Activated naive CD8-positive, alpha-beta T cell treated with anti-CD3 and anti-CD28 coated beads, Interleukin-2, amount 50 U/mL, for 24 hours (primary cell): Measurements from ENCODE around the gene RBM14.
A peak's percentile ranks its signal among the peaks of the same experiment; 100 is the strongest.

Experiments
- ATAC-seq: fragments of 150-1000 bp; cut with Tn5 transposase; one replicate; pipeline ENCODE4 v1.10.0; 2021
- DNase-seq: peaks from one replicate; pipeline ENCODE4 v3.0.0; 2021
- H3K27ac Mint-ChIP-seq: one replicate; pipeline ENCODE4 v1.8.0; 2021; ENCODE audit warnings: mild to moderate bottlenecking, mixed read lengths
- H3K27me3 Mint-ChIP-seq: one replicate; pipeline ENCODE4 v1.8.0; 2021; ENCODE audit warnings: mixed read lengths
- H3K36me3 Mint-ChIP-seq: one replicate; pipeline ENCODE4 v1.8.0; 2021; ENCODE audit warnings: low read depth, mixed read lengths
- H3K4me1 Mint-ChIP-seq: one replicate; pipeline ENCODE4 v1.8.0; 2021; ENCODE audit warnings: mixed read lengths
- H3K4me3 Mint-ChIP-seq: one replicate; pipeline ENCODE4 v1.8.0; 2021; ENCODE audit warnings: mild to moderate bottlenecking, moderate library complexity, mixed read lengths
- H3K9me3 Mint-ChIP-seq: one replicate; pipeline ENCODE4 v1.8.0; 2021; ENCODE audit warnings: mixed read lengths

The RBM14 gene

DNA sequence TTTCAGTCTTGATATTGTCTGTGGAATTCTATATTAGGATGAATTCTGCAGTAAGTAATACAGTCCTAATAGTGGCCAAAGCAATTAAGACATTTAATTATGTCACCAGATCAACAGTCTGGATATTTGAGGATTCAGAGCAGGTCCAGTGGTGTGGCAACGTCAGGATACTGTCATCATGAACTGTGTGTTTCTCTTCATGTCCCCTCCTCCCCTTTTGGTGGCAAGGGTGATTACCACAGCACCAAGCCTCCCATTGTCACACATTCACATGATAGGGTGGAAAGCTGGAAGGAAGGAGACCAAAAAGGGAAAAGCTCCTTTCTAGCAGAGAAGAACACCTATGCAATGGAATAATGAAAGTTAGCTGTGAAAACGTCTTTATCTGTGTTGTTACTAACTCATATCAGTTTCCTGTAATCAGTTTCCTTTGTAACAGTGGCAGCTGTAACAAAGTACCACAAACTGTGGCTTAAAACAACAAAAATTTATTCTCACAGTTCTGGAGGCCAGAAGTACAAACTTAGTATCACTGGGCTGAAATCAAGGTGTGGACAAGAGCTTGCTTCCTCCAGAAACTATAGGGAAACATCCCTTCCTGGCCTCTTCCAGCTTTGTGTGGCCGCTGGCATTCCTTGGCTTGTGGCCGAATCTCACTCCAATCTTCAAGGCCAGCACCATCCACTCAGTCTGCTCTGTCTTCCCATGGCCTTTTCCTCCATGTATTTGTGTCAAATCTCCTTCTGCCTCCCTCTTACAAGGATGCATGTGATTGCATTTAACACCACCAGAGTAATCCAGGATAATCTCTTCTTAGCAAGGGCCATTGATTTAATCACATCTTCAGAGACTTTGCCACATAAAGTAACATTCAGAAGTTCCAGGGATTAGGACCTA, 6.5 kb upstream of the RBM14 start:
- Mint-ChIP-seq H3K4me1 (peaks cover 18% of the 10 kb centered on the region), H3K36me3 (peaks cover 2% of the 10 kb centered on the region), H3K27me3 (no peaks in the 10 kb centered on the region), H3K4me3 (no peak overlapping the region), H3K27ac (no peak overlapping the region), H3K9me3 (no peaks in the 10 kb centered on the region)
- DNase-seq: no peak
- ATAC-seq: no peak

DNA sequence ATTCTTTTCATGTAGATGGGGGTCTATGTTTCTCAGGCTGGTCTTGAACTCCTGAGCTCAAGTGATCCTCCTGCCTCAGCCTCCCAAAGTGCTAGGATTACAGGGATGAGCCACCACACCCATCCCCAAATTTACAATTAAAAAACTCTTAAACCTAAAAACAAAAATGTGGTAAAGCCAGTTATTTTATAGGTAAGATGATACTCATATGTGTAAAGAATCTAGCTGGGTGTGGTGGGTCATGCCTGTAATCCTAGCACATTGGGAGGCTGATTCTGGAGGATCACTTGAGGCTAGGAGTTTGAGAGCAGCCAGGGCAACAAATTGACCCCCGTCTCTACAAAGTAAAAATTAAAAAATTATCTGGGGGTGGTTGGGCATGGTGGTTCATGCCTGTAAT, 4.0 kb upstream of the RBM14 start:
- Mint-ChIP-seq H3K36me3 (peaks cover 17% of the 10 kb centered on the region), H3K27me3 (no peaks in the 10 kb centered on the region), H3K27ac (no peak overlapping the region), H3K4me1 (peaks cover 31% of the 10 kb centered on the region), H3K9me3 (no peaks in the 10 kb centered on the region), H3K4me3 (no peak overlapping the region)
- ATAC-seq (no peak), DNase-seq (no peak)

DNA sequence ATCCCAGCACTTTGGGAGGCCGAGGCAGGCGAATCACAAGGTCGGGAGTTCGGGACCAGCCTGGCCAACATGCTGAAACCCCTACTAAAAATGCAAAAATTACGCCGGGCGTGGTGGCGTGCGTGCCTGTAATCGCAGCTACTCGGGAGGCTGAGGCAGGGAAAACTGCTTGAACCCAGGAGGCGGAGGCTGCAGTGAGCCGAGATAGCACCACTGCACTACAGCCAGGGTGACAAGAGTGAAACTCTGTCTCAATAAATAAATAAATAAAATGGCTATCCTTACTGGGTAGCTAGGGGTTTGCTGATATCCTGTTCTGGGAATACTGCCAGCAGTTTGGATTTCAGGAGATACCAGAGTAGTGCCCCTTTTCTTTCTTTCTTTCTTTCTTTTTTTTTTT, 2.4 kb upstream of the RBM14 start:
- no peaks in the 10 kb centered on the region for H3K9me3 Mint-ChIP-seq
- ATAC-seq: no peak
- no peak for DNase-seq
- H3K36me3 Mint-ChIP-seq: peaks cover 33% of the 10 kb centered on the region
- H3K4me1 Mint-ChIP-seq: peaks cover 40% of the 10 kb centered on the region
- no peak overlapping the region for H3K4me3 Mint-ChIP-seq
- H3K27ac Mint-ChIP-seq: no peak overlapping the region
- no peaks in the 10 kb centered on the region for H3K27me3 Mint-ChIP-seq

DNA sequence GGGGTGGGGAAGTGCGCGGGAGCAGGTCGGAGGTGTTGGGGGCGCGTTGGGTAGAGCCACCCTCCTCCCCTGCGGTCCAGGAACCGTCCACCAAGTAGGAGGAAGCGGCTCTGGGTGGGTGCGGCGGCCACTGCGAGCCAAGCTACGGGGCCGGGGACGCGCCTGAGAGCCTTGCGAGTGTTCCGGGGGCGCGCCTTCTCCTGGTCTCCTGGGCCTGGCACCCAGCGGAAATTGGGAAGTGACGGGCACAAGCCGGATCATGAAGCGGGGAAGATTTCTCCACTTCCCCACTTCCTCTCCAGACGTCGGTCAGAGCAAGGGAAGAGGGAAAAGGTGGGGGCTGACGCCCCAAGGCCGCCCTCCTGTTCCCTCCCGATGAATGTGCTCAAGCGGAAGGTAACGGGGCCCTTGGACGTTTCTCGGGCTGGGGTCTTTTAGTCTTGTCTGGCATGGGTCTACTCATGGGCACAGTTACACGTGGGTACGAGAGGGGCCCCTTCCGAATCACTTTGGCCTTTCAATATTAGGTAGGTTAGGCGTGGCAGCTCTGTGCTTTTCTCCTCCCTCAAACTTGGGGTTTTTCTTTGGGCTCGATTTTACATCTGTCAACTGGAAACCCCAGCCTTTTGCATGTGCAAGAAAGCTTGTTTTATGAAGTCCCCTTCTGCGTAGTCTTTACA, 865 bp downstream of the RBM14 start:
- Mint-ChIP-seq H3K27me3 (no peaks in the 10 kb centered on the region), H3K4me3 (peak overlapping the region; percentile 89), H3K36me3 (peaks cover 56% of the 10 kb centered on the region), H3K27ac (peak overlapping the region; percentile 98), H3K4me1 (peaks cover 52% of the 10 kb centered on the region), H3K9me3 (no peaks in the 10 kb centered on the region)
- DNase-seq (no peak), ATAC-seq (no peak)

DNA sequence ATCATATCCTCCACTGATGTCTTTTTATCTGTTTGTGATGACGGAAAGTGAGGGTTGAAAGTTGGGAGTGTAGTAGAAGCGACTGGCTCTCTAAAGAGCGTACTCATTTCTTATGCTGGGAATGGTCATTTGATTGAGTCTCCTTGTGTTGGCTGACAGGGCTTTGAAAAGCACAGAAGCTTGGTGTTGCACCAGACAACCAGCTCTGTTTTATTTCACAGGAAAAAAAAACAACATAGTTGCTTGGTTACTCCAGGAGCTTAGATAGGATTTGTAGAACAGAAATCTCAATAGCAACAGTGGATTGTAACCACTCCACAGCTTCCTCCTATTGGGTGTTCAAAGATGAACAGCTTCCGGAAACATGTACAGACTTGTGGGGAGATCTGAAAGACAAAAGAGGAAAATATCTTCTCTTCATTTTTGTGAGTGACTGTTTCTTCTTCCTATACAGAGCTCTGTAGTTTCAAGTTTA, 2.7 kb downstream of the RBM14 start:
- Mint-ChIP-seq H3K27me3 (no peaks in the 10 kb centered on the region), H3K9me3 (no peaks in the 10 kb centered on the region), H3K27ac (peak overlapping the region; percentile 98), H3K36me3 (peaks cover 74% of the 10 kb centered on the region), H3K4me1 (peaks cover 70% of the 10 kb centered on the region), H3K4me3 (peak overlapping the region; percentile 89)
- ATAC-seq (peak; percentile 8), DNase-seq (no peak)

DNA sequence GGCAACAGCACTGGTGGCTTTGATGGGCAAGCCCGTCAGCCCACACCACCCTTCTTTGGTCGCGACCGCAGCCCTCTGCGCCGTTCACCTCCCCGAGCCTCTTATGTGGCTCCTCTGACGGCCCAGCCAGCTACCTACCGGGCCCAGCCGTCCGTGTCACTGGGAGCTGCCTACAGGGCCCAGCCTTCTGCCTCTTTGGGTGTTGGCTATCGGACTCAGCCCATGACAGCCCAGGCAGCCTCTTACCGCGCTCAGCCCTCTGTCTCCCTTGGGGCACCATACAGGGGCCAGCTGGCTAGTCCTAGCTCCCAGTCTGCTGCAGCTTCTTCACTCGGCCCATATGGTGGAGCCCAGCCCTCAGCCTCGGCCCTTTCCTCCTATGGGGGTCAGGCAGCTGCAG, 8.0 kb downstream of the RBM14 start:
- H3K4me1 Mint-ChIP-seq: peaks cover 61% of the 10 kb centered on the region
- no peak overlapping the region for H3K4me3 Mint-ChIP-seq
- no peak overlapping the region for H3K27ac Mint-ChIP-seq
- ATAC-seq (no peak), DNase-seq (no peak)
- H3K9me3 Mint-ChIP-seq: no peaks in the 10 kb centered on the region
- peaks cover 77% of the 10 kb centered on the region for H3K36me3 Mint-ChIP-seq
- H3K27me3 Mint-ChIP-seq: no peaks in the 10 kb centered on the region

DNA sequence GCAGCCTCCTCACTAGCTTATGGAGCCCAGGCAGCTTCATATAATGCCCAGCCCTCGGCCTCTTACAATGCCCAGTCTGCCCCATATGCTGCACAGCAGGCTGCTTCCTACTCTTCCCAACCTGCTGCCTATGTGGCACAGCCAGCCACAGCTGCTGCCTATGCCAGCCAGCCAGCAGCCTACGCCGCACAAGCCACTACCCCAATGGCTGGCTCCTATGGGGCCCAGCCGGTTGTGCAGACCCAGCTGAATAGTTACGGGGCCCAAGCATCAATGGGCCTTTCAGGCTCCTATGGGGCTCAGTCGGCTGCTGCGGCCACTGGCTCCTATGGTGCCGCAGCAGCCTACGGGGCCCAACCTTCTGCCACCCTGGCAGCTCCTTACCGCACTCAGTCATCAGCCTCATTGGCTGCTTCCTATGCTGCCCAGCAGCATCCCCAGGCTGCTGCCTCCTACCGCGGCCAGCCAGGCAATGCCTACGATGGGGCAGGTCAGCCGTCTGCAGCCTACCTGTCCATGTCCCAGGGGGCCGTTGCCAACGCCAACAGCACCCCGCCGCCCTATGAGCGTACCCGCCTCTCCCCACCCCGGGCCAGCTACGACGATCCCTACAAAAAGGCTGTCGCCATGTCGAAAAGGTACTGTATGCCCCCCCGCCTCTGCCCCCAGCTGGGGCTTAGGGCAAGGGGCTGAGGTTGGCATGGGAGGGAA, 8.8 kb downstream of the RBM14 start:
- Mint-ChIP-seq H3K9me3 (no peaks in the 10 kb centered on the region), H3K4me3 (no peak overlapping the region), H3K4me1 (peaks cover 60% of the 10 kb centered on the region), H3K27me3 (no peaks in the 10 kb centered on the region), H3K27ac (no peak overlapping the region), H3K36me3 (peaks cover 79% of the 10 kb centered on the region)
- ATAC-seq (no peak), DNase-seq (no peak)

DNA sequence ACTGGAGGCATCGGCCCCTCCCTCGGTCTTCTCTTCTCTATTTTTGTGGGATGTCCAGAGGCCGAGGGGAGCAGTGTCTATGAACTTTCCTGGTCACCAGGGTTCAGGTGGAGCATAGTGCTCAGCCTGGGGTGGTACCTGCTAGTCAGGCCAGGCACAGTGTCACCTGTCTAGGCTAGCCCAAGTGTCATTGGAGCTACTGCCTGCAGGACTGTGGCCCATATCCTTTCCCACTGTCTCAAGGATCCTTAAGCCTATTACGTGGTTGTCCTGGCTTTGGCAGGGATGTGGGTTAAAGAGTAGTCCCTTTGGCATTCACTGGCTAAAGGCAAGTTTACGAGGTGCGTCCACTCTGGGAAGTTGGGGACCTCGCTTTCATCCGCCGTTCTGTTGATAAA, 9.3 kb downstream of the RBM14 start:
- DNase-seq (no peak), ATAC-seq (no peak)
- Mint-ChIP-seq H3K36me3 (peaks cover 74% of the 10 kb centered on the region), H3K27me3 (no peaks in the 10 kb centered on the region), H3K27ac (no peak overlapping the region), H3K4me1 (peaks cover 58% of the 10 kb centered on the region), H3K4me3 (no peak overlapping the region), H3K9me3 (no peaks in the 10 kb centered on the region)

DNA sequence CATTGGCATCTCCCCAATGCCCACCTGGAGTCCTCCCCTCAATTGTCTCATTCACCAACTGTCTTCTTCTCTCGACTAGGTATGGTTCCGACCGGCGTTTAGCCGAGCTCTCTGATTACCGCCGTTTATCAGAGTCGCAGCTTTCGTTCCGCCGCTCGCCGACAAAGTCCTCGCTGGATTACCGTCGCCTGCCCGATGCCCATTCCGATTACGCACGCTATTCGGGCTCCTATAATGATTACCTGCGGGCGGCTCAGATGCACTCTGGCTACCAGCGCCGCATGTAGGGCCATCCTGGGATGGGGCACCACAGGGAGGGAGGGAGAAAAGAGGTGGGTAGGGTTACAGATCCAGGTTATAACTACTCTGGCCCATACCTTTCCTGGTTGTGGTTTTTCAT, 10.0 kb downstream of the RBM14 start:
- Mint-ChIP-seq H3K27me3 (no peaks in the 10 kb centered on the region), H3K36me3 (peaks cover 71% of the 10 kb centered on the region), H3K9me3 (no peaks in the 10 kb centered on the region), H3K4me3 (no peak overlapping the region), H3K4me1 (peaks cover 53% of the 10 kb centered on the region), H3K27ac (no peak overlapping the region)
- ATAC-seq (no peak), DNase-seq (no peak)

DNA sequence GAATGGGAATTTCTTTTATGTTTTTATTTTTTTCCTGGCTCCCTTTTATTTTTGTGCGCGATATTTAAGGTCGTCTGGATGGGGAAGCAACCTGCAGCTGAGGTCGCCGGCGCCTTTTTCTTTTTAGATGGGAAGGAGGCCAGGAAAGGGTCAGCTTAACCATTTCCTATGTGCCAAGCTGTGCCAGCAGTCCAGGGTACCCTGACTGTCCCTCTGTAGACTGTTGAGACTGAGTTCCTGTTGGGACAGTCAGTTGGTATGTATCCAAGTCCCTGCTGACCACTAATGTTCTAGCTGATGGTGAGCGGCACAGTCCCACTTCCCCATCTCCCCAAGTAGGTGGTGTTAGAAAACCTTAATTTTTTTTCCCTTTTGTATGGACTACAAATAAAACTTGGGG, 10.5 kb downstream of the RBM14 start:
- no peak overlapping the region for H3K27ac Mint-ChIP-seq
- H3K4me3 Mint-ChIP-seq: no peak overlapping the region
- no peaks in the 10 kb centered on the region for H3K9me3 Mint-ChIP-seq
- peaks cover 51% of the 10 kb centered on the region for H3K4me1 Mint-ChIP-seq
- H3K36me3 Mint-ChIP-seq: peaks cover 72% of the 10 kb centered on the region
- H3K27me3 Mint-ChIP-seq: no peaks in the 10 kb centered on the region
- no peak for ATAC-seq
- DNase-seq: no peak

DNA sequence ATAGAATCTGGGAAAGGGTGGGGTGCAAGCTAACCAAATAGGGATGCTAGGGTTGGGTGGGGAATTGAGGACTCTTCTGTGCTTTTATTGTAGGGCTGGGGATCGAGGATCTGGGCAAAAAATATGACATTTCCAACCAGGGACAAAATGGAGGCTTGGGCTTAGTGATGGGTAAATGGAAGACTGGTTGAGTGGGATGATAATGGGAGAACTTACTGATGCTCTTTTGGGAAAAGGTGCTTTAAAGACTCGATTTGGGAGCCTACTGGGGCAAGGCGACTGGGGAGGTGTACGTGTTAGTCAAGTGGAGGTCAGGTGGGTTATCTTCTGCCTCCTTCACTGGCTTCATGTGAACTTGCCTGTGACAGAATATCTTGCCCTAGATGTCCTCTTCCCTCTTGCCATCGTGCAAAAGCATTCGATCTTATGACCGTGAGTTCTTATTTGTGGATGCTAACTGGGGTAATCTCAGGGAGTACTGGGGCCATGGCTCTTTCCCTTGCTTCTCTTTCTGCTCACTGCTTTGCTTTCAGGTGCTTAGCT, 11.7 kb downstream of the RBM14 start:
- Mint-ChIP-seq H3K4me3 (no peak overlapping the region), H3K4me1 (peaks cover 42% of the 10 kb centered on the region), H3K27me3 (no peaks in the 10 kb centered on the region), H3K36me3 (peaks cover 73% of the 10 kb centered on the region), H3K27ac (peak overlapping the region; percentile 51), H3K9me3 (no peaks in the 10 kb centered on the region)
- ATAC-seq: no peak
- no peak for DNase-seq

DNA sequence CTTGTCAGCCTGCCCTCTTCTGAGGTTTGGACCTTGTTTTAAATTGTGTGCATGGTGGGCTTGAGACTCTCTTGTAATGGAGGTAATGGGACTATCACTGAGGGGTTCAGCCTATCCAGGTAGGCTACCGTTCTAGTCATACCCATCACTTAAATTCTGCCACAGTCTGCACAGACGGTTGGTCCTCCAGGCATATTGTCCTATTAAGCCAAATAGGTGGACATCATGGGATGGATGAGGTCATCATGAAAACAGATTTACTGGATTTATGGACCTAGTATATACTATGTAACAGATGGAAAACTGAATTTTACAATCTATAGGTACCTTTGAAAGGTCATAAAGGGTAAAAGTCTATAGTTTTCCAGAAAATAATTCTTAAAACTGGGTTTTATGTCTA, 12.9 kb downstream of the RBM14 start:
- Mint-ChIP-seq H3K9me3 (no peaks in the 10 kb centered on the region), H3K4me3 (no peak overlapping the region), H3K36me3 (peaks cover 68% of the 10 kb centered on the region), H3K27ac (no peak overlapping the region), H3K4me1 (peaks cover 33% of the 10 kb centered on the region), H3K27me3 (no peaks in the 10 kb centered on the region)
- ATAC-seq (no peak), DNase-seq (no peak)

DNA sequence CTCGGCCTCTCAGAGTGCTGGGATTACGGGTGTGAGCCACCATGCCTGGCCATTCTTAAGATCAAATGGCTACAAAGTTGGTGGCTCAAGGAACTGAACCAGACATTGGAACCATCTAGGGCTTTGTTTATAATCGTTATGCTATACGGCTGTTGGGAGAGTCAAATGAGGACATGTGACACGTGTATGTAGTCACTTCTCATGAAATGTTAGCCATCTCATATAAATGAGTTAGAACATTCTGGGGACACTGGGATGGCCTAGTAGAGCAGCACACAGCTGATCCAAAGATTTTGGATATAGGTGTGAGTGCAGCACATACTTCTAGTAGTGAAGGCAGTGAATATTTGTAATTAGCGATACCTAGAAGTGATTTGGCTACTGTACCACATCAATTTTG, 15.5 kb downstream of the RBM14 start:
- peaks cover 44% of the 10 kb centered on the region for H3K4me1 Mint-ChIP-seq
- H3K4me3 Mint-ChIP-seq: no peak overlapping the region

DNA sequence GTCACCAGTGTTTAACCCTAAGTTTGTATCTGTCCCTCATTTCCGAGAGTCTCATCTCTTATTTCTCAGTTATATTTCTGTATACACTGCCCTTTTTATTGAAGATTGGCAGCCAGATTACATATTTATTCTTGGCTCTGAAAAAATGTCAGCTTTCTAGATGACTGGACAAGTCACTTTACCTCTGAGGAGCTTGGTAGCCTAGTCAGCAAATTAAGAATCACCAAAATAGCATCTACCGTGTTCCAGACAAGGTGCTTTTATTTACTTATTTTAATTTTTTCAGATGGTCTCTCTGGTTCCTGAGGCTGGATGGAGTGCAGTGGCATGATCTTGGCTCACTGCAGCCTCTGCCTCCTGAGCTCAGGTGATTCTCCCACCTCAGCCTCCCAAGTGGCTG, 16.5 kb downstream of the RBM14 start:
- Mint-ChIP-seq H3K4me1 (peaks cover 48% of the 10 kb centered on the region), H3K36me3 (peaks cover 56% of the 10 kb centered on the region), H3K4me3 (no peak overlapping the region), H3K27me3 (no peaks in the 10 kb centered on the region), H3K9me3 (no peaks in the 10 kb centered on the region), H3K27ac (no peak overlapping the region)
- DNase-seq: no peak
- ATAC-seq: no peak

More for the DNA sequence above, 15.5 kb downstream of the RBM14 start:
- ATAC-seq (no peak), DNase-seq (no peak)
- Mint-ChIP-seq H3K9me3 (no peaks in the 10 kb centered on the region), H3K27me3 (no peaks in the 10 kb centered on the region), H3K27ac (no peak overlapping the region), H3K36me3 (peaks cover 61% of the 10 kb centered on the region)
